Loucy (cell line): Measurements from ENCODE around the gene COL1A1.

Source experiments
- CTCF ChIP-seq: fragments of 200-600 bp; sonication (generic); conservative IDR thresholded peaks from 2 replicates; pipeline ENCODE4 v1.5.1; 2014; ENCODE audit warnings: mild to moderate bottlenecking, antibody characterized with exemption, low read length
- EZH2phosphoT487 ChIP-seq: fragments of 200-600 bp; IDR thresholded peaks from 2 replicates; pipeline ENCODE4 v1.6.1; 2018; ENCODE audit warnings: antibody characterized with exemption, mild to moderate bottlenecking, moderate library complexity, borderline replicate concordance

DNA sequence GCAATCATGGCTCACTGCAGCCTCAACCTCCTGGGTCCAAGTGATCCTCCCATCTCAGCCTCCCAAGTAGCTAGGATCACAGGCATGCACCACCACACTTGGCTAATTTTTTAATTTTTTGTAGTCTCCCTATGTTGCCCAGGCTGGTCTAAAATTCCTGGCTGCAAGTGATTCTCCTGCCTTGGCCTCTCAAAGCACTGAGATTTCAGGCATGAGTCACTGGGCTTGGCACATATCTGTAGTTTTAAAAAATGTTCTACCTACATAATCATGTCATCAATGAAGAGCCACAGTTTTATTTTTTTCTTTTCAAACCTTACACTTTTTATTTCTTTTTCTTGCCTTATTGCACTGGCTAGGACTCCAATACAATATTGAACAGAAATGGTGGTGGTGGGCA, 33.1 kb upstream of the COL1A1 start:
- TF ChIP-seq CTCF (no peak), EZH2phosphoT487 (no peak)
